GM23338 (cell line): ENCODE measurements around the gene ZNF185.

Experiments
- EZH2 ChIP-seq: fragments of 200-600 bp; sonication (generic); IDR thresholded peaks from one replicate; pipeline ENCODE4 v1.8.0; 2017; ENCODE audit warnings: antibody characterized with exemption, mild to moderate bottlenecking, low read depth; ENCODE audit not compliant: unreplicated experiment
- EZH2phosphoT487 ChIP-seq: fragments of 200-600 bp; sonication (generic); IDR thresholded peaks from one replicate; pipeline ENCODE4 v1.8.1; 2018; ENCODE audit warnings: antibody characterized with exemption; ENCODE audit not compliant: unreplicated experiment
- POLR2AphosphoS5 ChIP-seq: IDR thresholded peaks from 2 replicates; pipeline ENCODE4 v1.6.1; 2016; ENCODE audit warnings: antibody characterized with exemption, low read depth
- REST ChIP-seq: IDR thresholded peaks from one replicate; pipeline ENCODE4 v1.6.1; 2018; ENCODE audit warnings: antibody characterized with exemption; ENCODE audit not compliant: unreplicated experiment
- ZNF462 ChIP-seq: fragments of 250-450 bp; sonication (Bioruptor Pico); IDR thresholded peaks from 2 replicates; pipeline ENCODE4 v1.5.0; 2020; ENCODE audit warnings: mild to moderate bottlenecking, moderate library complexity
- TF ChIP-seq, protein P1 (sequence below), 2 experiments: fragments of 200-600 bp in 1 of 2; sonication (generic) in 1 of 2; conservative IDR thresholded peaks; 2 replicates each; pipeline versions ENCODE4 v1.5.1 to v1.6.1; 2016 to 2017; ENCODE audit warnings: antibody characterized with exemption in 2 of 2, low read depth in 2 of 2, mild to moderate bottlenecking in 2 of 2, moderate library complexity in 1 of 2

GRCh38 chrX:152913910-152914309, 16.0 kb downstream of the ZNF185 start:
- TF ChIP-seq, protein P1, sequence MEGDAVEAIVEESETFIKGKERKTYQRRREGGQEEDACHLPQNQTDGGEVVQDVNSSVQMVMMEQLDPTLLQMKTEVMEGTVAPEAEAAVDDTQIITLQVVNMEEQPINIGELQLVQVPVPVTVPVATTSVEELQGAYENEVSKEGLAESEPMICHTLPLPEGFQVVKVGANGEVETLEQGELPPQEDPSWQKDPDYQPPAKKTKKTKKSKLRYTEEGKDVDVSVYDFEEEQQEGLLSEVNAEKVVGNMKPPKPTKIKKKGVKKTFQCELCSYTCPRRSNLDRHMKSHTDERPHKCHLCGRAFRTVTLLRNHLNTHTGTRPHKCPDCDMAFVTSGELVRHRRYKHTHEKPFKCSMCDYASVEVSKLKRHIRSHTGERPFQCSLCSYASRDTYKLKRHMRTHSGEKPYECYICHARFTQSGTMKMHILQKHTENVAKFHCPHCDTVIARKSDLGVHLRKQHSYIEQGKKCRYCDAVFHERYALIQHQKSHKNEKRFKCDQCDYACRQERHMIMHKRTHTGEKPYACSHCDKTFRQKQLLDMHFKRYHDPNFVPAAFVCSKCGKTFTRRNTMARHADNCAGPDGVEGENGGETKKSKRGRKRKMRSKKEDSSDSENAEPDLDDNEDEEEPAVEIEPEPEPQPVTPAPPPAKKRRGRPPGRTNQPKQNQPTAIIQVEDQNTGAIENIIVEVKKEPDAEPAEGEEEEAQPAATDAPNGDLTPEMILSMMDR (conservative IDR thresholded peaks at IDR 0.05; ENCODE audit: low read depth in 2 of 2), result no peak
- no peak for TF ChIP-seq POLR2AphosphoS5
- no peak for TF ChIP-seq EZH2phosphoT487
- TF ChIP-seq EZH2, result no peak
- TF ChIP-seq REST, result no peak
- TF ChIP-seq ZNF462 (CRISPR knock-in tag), result no peak
